SK-N-SH treated with all-trans-retinoic acid at 6 μM for 48 hours (cell line): ENCODE data around the gene FHL5.

Experiments used
- ARNTL ChIP-seq: fragments of 450-650 bp; formaldehyde crosslinking; IDR thresholded peaks from 2 replicates; pipeline ENCODE4 v1.5.0; 2020; ENCODE audit warnings: low read depth, mild to moderate bottlenecking, moderate library complexity, borderline replicate concordance
- ESRRG ChIP-seq: fragments of 250-450 bp; sonication (Bioruptor Pico); IDR thresholded peaks from 2 replicates; pipeline ENCODE4 v1.6.1; 2021; ENCODE audit warnings: mild to moderate bottlenecking
- SNAI2 ChIP-seq: fragments of 250-450 bp; sonication (Bioruptor Pico); IDR thresholded peaks from 2 replicates; pipeline ENCODE4 v1.5.0; 2020; ENCODE audit warnings: mild to moderate bottlenecking, moderate library complexity
- TOX ChIP-seq: fragments of 250-450 bp; sonication (Bioruptor Pico); IDR thresholded peaks from 2 replicates; pipeline ENCODE4 v1.8.0; 2021; ENCODE audit warnings: mild to moderate bottlenecking, moderate library complexity, borderline replicate concordance
- ZC3H10 ChIP-seq: fragments of 250-450 bp; sonication (Bioruptor Pico); IDR thresholded peaks from 2 replicates; pipeline ENCODE4 v1.5.1; 2021; ENCODE audit warnings: mild to moderate bottlenecking, moderate library complexity
- ZFP3 ChIP-seq: fragments of 250-450 bp; sonication (Bioruptor Pico); IDR thresholded peaks from 2 replicates; pipeline ENCODE4 v1.5.0; 2020; ENCODE audit warnings: mild to moderate bottlenecking, moderate library complexity
- ZFP30 ChIP-seq: fragments of 450-650 bp; formaldehyde crosslinking; IDR thresholded peaks from 2 replicates; pipeline ENCODE4 v1.5.0; 2022; ENCODE audit warnings: mild to moderate bottlenecking, moderate library complexity
- ZNF70 ChIP-seq: fragments of 450-650 bp; formaldehyde crosslinking; IDR thresholded peaks from 2 replicates; pipeline ENCODE4 v1.5.0; 2020; ENCODE audit warnings: mild to moderate bottlenecking, moderate library complexity
- TF ChIP-seq, protein P1 (sequence below): fragments of 250-450 bp; sonication (Bioruptor Pico); IDR thresholded peaks from 2 replicates; pipeline ENCODE4 v1.8.0; 2021; ENCODE audit warnings: low read depth, mild to moderate bottlenecking, moderate library complexity, borderline replicate concordance
- TF ChIP-seq, protein P2 (sequence below): fragments of 250-450 bp; sonication (Bioruptor Pico); IDR thresholded peaks from 2 replicates; pipeline ENCODE4 v1.5.1; 2020; ENCODE audit warnings: low read depth, mild to moderate bottlenecking, moderate library complexity

DNA sequence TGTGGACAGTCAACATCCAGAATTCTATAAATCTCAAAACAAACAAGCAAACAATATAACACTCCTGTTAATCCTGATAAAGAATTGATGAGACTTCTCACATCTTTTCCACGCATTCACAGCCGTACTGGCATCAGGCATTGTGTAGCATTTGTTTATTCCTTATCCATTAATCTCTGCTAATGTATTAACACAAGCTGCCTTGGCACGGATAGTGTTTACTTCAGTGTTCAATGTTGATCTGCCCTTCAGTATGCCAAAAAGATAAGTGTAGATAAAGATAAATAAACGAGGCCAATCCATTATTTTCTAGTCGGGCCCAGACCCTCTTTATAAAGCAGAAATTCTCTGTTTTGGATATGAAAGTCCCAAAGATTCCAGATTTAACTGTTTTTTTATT lies 25.2 kb upstream of the FHL5 start:
- TF ChIP-seq ARNTL (CRISPR knock-in tag) = no peak
- no peak for TF ChIP-seq SNAI2 (CRISPR knock-in tag)
- TF ChIP-seq ZC3H10 (CRISPR knock-in tag) = no peak
- TF ChIP-seq, protein P1, sequence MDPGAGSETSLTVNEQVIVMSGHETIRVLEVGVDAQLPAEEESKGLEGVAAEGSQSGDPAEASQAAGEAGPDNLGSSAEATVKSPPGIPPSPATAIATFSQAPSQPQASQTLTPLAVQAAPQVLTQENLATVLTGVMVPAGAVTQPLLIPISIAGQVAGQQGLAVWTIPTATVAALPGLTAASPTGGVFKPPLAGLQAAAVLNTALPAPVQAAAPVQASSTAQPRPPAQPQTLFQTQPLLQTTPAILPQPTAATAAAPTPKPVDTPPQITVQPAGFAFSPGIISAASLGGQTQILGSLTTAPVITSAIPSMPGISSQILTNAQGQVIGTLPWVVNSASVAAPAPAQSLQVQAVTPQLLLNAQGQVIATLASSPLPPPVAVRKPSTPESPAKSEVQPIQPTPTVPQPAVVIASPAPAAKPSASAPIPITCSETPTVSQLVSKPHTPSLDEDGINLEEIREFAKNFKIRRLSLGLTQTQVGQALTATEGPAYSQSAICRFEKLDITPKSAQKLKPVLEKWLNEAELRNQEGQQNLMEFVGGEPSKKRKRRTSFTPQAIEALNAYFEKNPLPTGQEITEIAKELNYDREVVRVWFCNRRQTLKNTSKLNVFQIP = no peak
- TF ChIP-seq, protein P2, sequence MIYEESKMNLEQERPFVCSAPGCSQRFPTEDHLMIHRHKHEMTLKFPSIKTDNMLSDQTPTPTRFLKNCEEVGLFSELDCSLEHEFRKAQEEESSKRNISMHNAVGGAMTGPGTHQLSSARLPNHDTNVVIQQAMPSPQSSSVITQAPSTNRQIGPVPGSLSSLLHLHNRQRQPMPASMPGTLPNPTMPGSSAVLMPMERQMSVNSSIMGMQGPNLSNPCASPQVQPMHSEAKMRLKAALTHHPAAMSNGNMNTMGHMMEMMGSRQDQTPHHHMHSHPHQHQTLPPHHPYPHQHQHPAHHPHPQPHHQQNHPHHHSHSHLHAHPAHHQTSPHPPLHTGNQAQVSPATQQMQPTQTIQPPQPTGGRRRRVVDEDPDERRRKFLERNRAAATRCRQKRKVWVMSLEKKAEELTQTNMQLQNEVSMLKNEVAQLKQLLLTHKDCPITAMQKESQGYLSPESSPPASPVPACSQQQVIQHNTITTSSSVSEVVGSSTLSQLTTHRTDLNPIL (CRISPR knock-in tag) = no peak
- no peak for TF ChIP-seq ZFP3 (CRISPR knock-in tag)
- TF ChIP-seq ESRRG (CRISPR knock-in tag) = no peak
- no peak for TF ChIP-seq ZFP30 (CRISPR knock-in tag)
- TF ChIP-seq ZNF70 (CRISPR knock-in tag) = no peak
- TF ChIP-seq TOX (CRISPR knock-in tag) = no peak
